Measurements from ENCODE around the gene ZCCHC7.
A peak's percentile ranks its signal among the peaks of the same experiment; 100 is the strongest.
"Not testable (repeated sequence)": the region's sequence is repeated elsewhere in the genome, so short reads cannot be mapped to it uniquely, and the experiment has no call there.

Gene ZCCHC7

GRCh38 chr9:37259951-37260350 is 139.6 kb downstream of the ZCCHC7 start:
- DNase-seq: no peak

- DNase-seq: peak; percentile 35
These were observed 142.0 kb downstream of the ZCCHC7 start for GRCh38 chr9:37262410-37262809.

GRCh38 chr9:37264539-37264938 is 144.2 kb downstream of the ZCCHC7 start:
- no peak for DNase-seq

- no peak for DNase-seq
These were observed 146.3 kb downstream of the ZCCHC7 start for GRCh38 chr9:37266630-37267029.

- no peak for DNase-seq
These were observed 148.8 kb downstream of the ZCCHC7 start for GRCh38 chr9:37269221-37269620.

- DNase-seq: no peak
These were observed 151.3 kb downstream of the ZCCHC7 start for GRCh38 chr9:37271679-37272078.

GRCh38 chr9:37273595-37273994 is 153.2 kb downstream of the ZCCHC7 start:
- no peak for DNase-seq

- no peak for DNase-seq
These were observed 161.2 kb downstream of the ZCCHC7 start for GRCh38 chr9:37281541-37281940.

GRCh38 chr9:37283730-37284325 is 163.5 kb downstream of the ZCCHC7 start:
- no peak for DNase-seq

GRCh38 chr9:37284636-37285035 is 164.3 kb downstream of the ZCCHC7 start:
- no peak for DNase-seq

- no peak for DNase-seq
These were observed 166.3 kb downstream of the ZCCHC7 start for GRCh38 chr9:37286530-37287175.

GRCh38 chr9:37287317-37287716 is 166.9 kb downstream of the ZCCHC7 start:
- DNase-seq: no peak

GRCh38 chr9:37289631-37290030 is 169.3 kb downstream of the ZCCHC7 start:
- no peak for DNase-seq

- DNase-seq: no peak
These were observed 170.1 kb downstream of the ZCCHC7 start for GRCh38 chr9:37290366-37290939.

- DNase-seq: no peak
These were observed 170.6 kb downstream of the ZCCHC7 start for GRCh38 chr9:37290940-37291485.

- DNase-seq: not testable (repeated sequence)
These were observed 171.4 kb downstream of the ZCCHC7 start for GRCh38 chr9:37291612-37292238.

GRCh38 chr9:37292896-37293295 is 172.5 kb downstream of the ZCCHC7 start:
- DNase-seq: no peak

- peak; percentile 41 for DNase-seq
These were observed 173.5 kb downstream of the ZCCHC7 start for GRCh38 chr9:37293664-37294524.

GRCh38 chr9:37295178-37295577 is 174.8 kb downstream of the ZCCHC7 start:
- no peak for DNase-seq

GRCh38 chr9:37295796-37296195 is 175.4 kb downstream of the ZCCHC7 start:
- no peak for DNase-seq

GRCh38 chr9:37297592-37297991 is 177.2 kb downstream of the ZCCHC7 start:
- DNase-seq: no peak

GRCh38 chr9:37300620-37301019 is 180.2 kb downstream of the ZCCHC7 start:
- DNase-seq: no peak

Data from NCI-H146 (cell line).